Neural progenitor cell (in vitro differentiated cells): ENCODE results near the gene ENOX2.

ENCODE experiments used
- CTCF ChIP-seq: fragments of 200-600 bp; sonication (generic); IDR thresholded peaks from 2 replicates; pipeline ENCODE4 v1.5.1; 2017; ENCODE audit warnings: antibody characterized with exemption, mild to moderate bottlenecking
- EZH2 ChIP-seq: fragments of 200-600 bp; sonication (generic); IDR thresholded peaks from 2 replicates; pipeline ENCODE4 v1.6.1; 2017; ENCODE audit warnings: antibody characterized with exemption, mild to moderate bottlenecking, moderate library complexity
- EZH2phosphoT487 ChIP-seq: fragments of 200-600 bp; sonication (generic); IDR thresholded peaks from 2 replicates; pipeline ENCODE4 v1.6.1; 2017; ENCODE audit warnings: antibody characterized with exemption

DNA sequence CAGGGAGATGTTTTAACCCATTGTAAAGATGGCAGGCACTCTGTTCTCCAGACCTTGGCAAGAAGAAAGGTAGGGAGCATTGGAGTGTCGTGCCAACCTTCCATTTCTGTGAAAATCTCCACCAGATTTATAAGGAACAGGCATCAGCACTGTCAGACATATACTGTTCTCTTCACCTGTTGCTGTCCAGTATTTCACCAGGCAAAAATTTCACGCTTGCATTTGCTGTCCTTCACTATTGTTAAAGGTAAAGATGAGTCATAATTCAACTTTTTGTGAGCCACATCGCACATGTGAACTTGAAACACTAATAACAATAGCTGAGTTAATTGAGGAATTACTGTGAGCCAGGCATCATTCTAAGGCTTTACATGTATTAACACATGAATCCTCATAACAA is 203.4 kb downstream of the ENOX2 start:
- TF ChIP-seq EZH2phosphoT487 (no peak), CTCF (no peak), EZH2 (no peak)
